GM10266 (cell line): ENCODE measurements around the gene DPY19L3.
"Not testable (repeated sequence)": the region's sequence is repeated elsewhere in the genome, so short reads cannot be mapped to it uniquely, and the experiment has no call there.

Source experiments
- DNase-seq: peaks from one replicate; pipeline ENCODE4 v3.0.0; 2012; ENCODE audit errors: extremely low spot score
- CTCF ChIP-seq: IDR thresholded peaks from 2 replicates; pipeline ENCODE4 v1.5.1; 2012; ENCODE audit warnings: mild to moderate bottlenecking, low read depth; ENCODE audit not compliant: control insufficient read depth, insufficient read depth; ENCODE audit errors: missing control alignments

DPY19L3 gene

GRCh38 chr19:32489971-32490370 lies 84.4 kb downstream of the DPY19L3 start:
- DNase-seq = no peak
- TF ChIP-seq CTCF = no peak

- TF ChIP-seq CTCF = no peak
- no peak for DNase-seq
Measured at GRCh38 chr19:32497391-32497790, 91.8 kb downstream of the DPY19L3 start.

- DNase-seq = no peak
Measured at GRCh38 chr19:32498648-32499200, 93.2 kb downstream of the DPY19L3 start.

GRCh38 chr19:32512498-32512897 lies 106.9 kb downstream of the DPY19L3 start:
- DNase-seq = not testable (repeated sequence)

More at GRCh38 chr19:32498648-32499200, 93.2 kb downstream of the DPY19L3 start:
- no peak for TF ChIP-seq CTCF

GRCh38 chr19:32519023-32519422 lies 113.5 kb downstream of the DPY19L3 start:
- DNase-seq = no peak
- no peak for TF ChIP-seq CTCF

- DNase-seq = no peak
- TF ChIP-seq CTCF = no peak
Measured at GRCh38 chr19:32522967-32523366, 117.4 kb downstream of the DPY19L3 start.

GRCh38 chr19:32526895-32527294 lies 121.3 kb downstream of the DPY19L3 start:
- no peak for DNase-seq
- TF ChIP-seq CTCF = no peak

GRCh38 chr19:32530773-32531172 lies 125.2 kb downstream of the DPY19L3 start:
- no peak for DNase-seq
- TF ChIP-seq CTCF = no peak
